Activated naive CD4-positive, alpha-beta T cell treated with anti-CD3 and anti-CD28 coated beads, Interleukin-2, amount 50 U/mL, for 72 hours (primary cell): ENCODE data around the gene CTDSPL. TPM values are rescaled to one million over a fixed set of nuclear protein-coding genes. Genes with fewer than 3 reads are reported as not detected.

Experiments
- ATAC-seq, 2 donors: fragments of 150-1000 bp; cut with Tn5 transposase; 2 replicates each; pipeline ENCODE4 v1.10.0; 2021; ENCODE audit warnings: mild to moderate bottlenecking in 2 of 2, moderate library complexity in 2 of 2
- DNase-seq, 2 donors: peaks; one replicate each; pipeline ENCODE4 v3.0.0; 2021 to 2022; ENCODE audit warnings: low spot score in 2 of 2
- H3K27ac Mint-ChIP-seq, 2 donors: one replicate each; pipeline ENCODE4 v1.8.0; 2022; ENCODE audit warnings: mild to moderate bottlenecking in 2 of 2, mixed read lengths in 2 of 2
- H3K36me3 Mint-ChIP-seq, 2 donors: one replicate each; pipeline ENCODE4 v1.8.0; 2022; ENCODE audit warnings: mixed read lengths in 2 of 2
- H3K9me3 Mint-ChIP-seq, 2 donors: one replicate each; pipeline ENCODE4 v1.8.0; 2022; ENCODE audit warnings: mixed read lengths in 2 of 2
- total RNA-seq, 2 donors: library from RNA; stranded (reverse); gene quantifications; one replicate each; pipeline ENCODE4 v1.2.3, GENCODE V29; 2022

Gene CTDSPL
- total RNA-seq, 2 donors from 2014 or later: 2.1 to 7.0 TPM

DNA sequence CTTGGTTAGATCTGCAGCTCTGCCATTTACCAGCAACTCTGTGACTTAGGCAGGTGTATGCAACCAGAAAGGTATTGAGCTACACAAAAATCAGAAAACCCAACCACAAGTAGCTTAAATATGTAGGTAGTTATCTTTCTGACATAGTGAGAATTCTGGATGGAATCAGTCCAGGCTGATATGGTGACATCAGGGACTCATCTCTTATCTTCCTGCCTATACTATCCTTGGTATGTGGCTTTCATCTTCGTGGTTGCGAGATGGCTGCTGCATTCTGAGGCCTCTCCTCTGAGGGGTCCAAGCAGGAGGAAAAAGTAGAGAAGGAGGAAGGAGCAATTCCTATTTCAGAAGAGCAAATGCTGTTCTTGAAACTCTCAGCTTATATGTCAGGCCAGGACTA lies 40.0 kb downstream of the CTDSPL start:
- no peaks in the 10 kb centered on the region for H3K9me3 Mint-ChIP-seq
- H3K36me3 Mint-ChIP-seq: no peaks in the 10 kb centered on the region
- no peak for DNase-seq
- no peak for ATAC-seq
- H3K27ac Mint-ChIP-seq: no peak overlapping the region

DNA sequence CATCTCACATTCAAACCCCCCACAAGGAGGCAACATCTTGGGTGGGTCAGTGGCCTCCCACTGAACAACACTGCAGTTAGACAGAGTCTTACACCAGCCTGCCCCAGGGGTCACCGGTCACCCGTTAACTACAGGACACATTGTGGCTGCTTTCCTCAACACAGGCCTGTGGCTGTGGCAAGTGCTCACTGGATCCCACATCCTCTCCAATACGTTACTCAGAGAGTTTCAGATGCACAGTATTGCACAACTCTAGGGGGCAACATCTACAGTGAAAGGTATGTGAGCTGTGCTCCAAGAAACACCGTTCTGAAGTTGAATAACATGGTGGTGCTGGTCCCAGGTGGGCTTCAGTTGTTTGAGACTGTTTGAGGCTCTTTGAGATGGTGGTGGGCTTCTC lies 41.0 kb downstream of the CTDSPL start:
- peak overlapping the region; percentile 7 to 13 for H3K27ac Mint-ChIP-seq
- no peak for DNase-seq
- H3K9me3 Mint-ChIP-seq: no peaks in the 10 kb centered on the region
- H3K36me3 Mint-ChIP-seq: no peaks in the 10 kb centered on the region
- peak in 1 of 2 donors; percentile 17 for ATAC-seq

DNA sequence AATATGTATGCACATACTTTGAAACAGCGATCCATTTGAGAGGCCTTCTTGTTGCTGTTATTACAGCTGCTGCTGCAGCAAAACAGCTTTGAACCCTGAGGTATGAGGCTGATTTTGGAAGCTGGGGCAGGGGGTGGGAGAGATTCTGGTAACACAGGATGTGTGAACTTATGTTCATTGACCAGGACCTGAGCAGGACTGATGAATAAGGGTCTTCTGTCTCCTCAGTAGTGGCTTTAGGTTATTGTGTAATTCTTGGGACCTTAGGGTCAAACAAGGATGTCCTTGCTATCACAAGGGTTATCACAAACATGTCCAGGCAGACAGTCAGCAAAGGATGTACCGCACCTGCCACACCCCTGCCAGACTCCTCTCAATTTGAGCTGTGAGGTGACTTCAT lies 41.6 kb downstream of the CTDSPL start:
- DNase-seq: no peak
- no peaks in the 10 kb centered on the region for H3K9me3 Mint-ChIP-seq
- no peaks in the 10 kb centered on the region for H3K36me3 Mint-ChIP-seq
- no peak for ATAC-seq
- peak overlapping the region; percentile 7 to 13 for H3K27ac Mint-ChIP-seq

DNA sequence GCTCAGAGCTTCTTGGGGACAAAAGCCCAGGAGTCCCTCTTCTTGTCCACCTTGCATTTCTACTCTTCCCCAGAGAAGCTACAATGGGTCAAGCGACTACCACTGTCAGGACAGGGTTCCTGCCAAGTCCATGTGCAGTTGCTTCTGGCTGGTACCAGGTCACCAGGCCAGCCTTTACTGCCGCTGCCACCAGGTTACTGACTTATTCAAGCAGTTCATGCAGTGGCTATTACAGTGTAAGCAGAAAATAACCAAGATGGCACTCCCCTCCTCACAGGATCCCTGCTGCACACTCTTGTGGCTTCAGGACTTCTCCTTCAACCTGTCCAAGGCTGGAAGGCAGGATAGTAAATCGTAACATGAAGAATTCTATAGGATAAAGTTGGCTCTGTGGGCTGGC lies 42.1 kb downstream of the CTDSPL start:
- H3K36me3 Mint-ChIP-seq: no peaks in the 10 kb centered on the region
- ATAC-seq (no peak), DNase-seq (no peak)
- H3K27ac Mint-ChIP-seq: no peak overlapping the region
- no peaks in the 10 kb centered on the region for H3K9me3 Mint-ChIP-seq

DNA sequence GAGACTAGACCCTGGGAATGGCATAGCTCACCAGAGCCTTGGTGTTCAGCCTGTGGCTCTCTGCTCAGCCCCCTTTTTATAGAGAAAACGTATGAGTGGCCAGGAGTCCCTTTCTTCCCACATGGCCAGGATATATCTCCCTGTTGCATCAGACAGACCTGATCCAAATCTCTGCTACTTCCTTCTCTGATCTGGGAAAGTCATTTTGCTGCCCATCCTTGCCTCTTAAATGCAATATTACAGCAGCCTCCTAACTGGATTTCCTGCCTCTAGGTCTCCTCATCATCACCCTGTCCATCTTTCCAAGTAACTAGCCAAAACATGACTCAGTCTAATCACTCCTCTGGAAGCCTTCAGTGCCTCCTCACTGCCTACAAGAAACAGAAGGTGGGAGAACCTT lies 42.9 kb downstream of the CTDSPL start:
- ATAC-seq (no peak), DNase-seq (no peak)
- Mint-ChIP-seq H3K27ac (no peak overlapping the region), H3K9me3 (no peaks in the 10 kb centered on the region), H3K36me3 (no peaks in the 10 kb centered on the region)

DNA sequence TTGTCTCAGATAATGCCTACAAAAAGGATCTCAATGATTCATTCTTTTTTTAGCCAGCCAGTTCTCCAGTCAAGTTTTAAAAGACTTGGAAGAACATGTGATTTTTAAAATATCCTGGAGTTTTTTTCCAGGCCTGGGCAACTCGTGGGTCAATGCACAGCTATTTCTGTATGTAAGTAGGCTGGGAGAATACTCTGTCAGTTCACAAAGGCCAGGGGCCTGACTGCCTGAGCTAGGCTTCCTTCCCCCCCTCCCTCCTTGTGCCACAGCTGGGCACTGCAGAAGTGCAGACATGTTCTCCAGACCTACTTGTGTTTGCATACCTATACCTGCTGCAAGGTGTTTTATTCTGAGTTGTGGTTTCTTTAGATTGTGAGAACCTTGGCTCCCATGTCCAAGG lies 43.7 kb downstream of the CTDSPL start:
- no peak for ATAC-seq
- Mint-ChIP-seq H3K9me3 (no peaks in the 10 kb centered on the region), H3K27ac (no peak overlapping the region), H3K36me3 (no peaks in the 10 kb centered on the region)
- no peak for DNase-seq

DNA sequence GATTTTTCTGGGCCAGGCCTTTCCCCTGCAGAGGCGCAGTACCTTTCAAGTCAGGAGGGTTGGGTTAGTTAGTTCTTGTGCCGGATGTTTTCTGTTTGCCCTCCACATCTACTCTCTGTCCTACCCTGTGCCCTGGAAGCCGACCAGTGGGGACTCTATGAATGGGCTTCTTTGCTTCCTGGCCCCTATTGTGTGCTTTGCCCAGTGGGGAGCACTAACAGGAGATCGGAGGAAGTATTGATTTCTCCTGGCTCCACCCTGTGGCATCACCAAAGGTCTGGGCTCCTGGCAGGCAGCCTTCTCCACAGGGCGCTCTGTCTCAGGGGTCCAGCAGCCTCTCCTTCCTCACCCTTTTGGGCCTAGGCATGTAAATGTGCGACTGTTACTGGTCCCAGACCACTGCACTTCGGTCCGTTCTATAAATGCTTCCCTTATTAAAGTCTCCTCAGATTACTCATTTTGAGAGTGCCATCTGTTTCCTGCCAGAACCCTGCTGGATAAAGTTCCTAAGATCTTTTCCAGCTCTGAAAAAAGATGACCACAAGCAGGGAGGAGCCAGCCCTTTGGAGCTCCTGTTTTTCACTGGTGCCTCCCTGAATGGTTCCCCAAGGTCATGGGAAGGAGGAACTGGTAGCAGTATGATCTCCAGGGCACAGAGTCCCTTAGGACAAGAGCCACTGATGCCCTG lies 44.5 kb downstream of the CTDSPL start:
- no peaks in the 10 kb centered on the region for H3K9me3 Mint-ChIP-seq
- no peak for ATAC-seq
- H3K36me3 Mint-ChIP-seq: no peaks in the 10 kb centered on the region
- peak overlapping the region in 1 of 2 donors; percentile 60 for H3K27ac Mint-ChIP-seq
- DNase-seq: no peak

DNA sequence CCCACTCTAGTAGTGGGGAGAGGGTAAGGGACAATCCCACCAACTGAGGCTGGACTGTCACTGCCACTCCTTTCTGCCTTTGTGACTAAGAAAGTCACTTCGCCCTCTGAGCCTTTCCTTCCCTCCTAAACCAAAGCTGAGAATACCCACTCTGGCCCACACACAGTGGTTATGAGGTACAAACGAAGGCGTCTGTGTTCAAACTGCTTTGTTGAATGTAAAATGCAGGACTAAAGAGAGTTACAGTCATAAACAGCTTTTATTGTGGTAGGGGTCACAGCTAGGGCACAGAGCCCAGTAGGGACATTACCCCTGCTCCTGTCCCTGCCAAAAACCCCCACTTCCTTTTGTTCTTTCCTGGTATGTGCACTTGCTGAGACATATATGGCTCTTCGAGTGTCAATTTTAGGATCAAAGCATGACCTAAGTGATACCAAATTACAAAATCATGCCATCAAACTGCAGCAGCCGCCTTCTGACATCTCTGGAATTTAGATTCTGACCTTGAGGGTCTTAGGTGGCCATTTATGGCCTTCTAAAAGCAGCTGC lies 45.1 kb downstream of the CTDSPL start:
- Mint-ChIP-seq H3K27ac (peak overlapping the region in 1 of 2 donors; percentile 60), H3K36me3 (no peaks in the 10 kb centered on the region), H3K9me3 (no peaks in the 10 kb centered on the region)
- peak; percentile 78 to 85 for ATAC-seq
- DNase-seq: no peak

DNA sequence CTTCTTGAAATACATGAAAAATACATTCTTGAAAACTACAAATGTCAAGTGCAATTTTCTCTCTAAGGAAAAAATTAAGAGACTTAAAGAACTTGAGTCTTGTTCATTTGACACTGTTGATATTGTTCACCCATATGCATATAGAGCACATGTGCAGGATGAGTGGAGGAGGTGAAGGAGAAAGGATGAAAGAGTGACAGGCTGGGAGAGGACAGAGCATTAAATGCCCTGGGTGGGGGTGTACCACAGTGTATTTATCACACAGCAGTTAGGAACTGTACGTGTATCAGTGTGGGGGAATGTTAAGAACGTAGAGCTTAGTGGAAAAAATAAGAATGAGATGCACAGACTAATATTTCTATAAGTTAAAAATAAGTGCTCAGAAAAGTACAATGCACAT lies 45.7 kb downstream of the CTDSPL start:
- ATAC-seq: no peak
- Mint-ChIP-seq H3K36me3 (no peaks in the 10 kb centered on the region), H3K27ac (peak overlapping the region in 1 of 2 donors; percentile 60), H3K9me3 (no peaks in the 10 kb centered on the region)
- no peak for DNase-seq

DNA sequence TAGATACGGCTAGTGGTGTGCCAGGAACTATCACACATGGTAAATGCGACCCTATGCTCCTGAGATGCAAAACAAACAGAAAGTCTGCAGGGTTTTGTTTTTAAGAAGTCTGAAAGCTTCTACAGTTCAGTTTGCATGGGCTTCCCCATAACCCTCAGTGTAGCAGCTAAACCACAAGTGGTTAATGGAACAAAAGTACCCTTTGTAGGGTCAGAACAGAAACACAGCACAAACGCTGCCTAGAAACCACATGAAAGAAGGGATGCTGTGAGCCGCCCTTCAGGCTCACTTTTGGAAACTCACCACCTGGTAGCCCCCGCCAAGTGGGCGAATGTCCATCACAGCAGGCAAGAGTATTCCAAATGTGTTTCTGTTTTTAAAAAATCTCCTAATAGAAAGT lies 46.2 kb downstream of the CTDSPL start:
- H3K9me3 Mint-ChIP-seq: no peaks in the 10 kb centered on the region

DNA sequence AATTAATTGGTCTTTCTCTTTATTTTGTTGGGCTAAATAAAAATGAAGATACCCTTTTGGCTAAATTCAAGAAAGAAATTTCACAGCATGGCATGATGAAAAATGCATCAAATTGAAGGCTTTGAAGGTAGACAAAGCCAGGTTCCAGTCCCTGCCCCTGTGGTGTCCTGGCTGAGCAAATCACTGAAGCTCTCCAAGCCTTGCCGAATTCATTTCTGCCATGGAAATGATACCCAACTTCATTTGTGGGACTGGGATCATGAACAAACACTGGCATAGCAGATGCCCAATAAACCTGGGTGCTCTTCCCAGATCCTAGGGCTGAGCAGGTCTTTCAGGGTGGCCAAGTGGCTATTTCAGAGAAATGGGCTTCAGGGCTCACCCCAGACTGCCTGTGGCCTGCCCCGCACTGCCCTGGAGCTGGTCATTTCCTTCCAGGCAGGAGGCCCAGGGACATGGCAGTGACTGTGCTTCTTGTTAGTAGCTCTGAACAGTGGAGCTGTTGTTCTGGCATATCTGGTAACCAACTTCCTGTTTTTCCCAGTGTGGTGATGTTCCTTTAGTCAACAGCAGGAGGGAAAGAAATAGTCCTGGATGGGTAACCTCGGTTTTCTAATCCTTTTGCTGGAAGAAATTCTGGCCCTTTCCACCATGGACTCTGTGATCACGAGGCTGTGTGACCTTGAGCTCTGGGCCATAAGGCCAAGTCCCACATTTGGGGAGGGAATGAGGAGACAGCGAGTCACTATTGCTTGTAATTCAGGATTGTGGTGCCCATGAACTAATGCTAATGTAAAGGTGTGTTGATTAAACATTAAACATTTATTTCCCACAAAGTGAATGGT lies 47.6 kb downstream of the CTDSPL start:
- Mint-ChIP-seq H3K27ac (no peak overlapping the region), H3K36me3 (no peaks in the 10 kb centered on the region), H3K9me3 (no peaks in the 10 kb centered on the region)
- DNase-seq (no peak), ATAC-seq (no peak)

More for the DNA sequence above, 46.2 kb downstream of the CTDSPL start:
- DNase-seq (peak in 1 of 2 donors; percentile 10), ATAC-seq (peak; percentile 63 to 81)
- Mint-ChIP-seq H3K36me3 (no peaks in the 10 kb centered on the region), H3K27ac (peak overlapping the region in 1 of 2 donors; percentile 60)

DNA sequence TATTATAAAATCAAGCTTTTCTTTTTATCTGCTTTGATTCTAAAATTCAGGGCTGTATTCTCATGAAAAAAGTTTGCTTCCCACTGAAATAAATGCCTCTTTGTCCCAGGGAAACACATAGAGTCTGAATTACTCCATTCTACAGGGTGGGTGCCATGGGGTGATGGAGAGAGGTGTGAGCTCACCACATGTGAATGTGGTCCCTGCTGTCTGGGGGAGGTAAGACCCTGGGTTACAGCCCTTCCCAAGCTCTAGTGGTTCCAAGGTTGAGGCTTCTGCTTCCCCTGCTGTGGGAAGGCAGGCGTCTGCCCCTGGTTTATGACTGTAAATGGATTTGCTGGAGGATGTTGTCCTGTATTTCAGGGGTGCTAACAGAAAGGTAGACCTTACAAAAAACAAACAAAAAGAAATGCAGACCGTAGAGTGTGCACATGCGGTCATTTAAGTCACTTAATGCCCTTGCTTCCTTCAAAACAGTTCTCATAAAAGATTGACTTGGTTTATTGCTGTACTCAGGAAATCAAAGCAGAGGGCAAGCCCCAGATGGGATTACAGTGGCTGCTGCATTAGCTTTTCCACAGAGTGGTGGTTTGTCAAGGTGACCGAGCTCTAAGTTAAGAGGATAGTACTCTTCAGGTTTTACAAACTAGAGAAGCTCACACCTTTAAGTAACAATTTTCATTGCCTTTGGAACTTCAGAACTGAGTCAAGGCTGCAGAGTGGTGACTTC lies 49.2 kb downstream of the CTDSPL start:
- no peaks in the 10 kb centered on the region for H3K9me3 Mint-ChIP-seq

DNA sequence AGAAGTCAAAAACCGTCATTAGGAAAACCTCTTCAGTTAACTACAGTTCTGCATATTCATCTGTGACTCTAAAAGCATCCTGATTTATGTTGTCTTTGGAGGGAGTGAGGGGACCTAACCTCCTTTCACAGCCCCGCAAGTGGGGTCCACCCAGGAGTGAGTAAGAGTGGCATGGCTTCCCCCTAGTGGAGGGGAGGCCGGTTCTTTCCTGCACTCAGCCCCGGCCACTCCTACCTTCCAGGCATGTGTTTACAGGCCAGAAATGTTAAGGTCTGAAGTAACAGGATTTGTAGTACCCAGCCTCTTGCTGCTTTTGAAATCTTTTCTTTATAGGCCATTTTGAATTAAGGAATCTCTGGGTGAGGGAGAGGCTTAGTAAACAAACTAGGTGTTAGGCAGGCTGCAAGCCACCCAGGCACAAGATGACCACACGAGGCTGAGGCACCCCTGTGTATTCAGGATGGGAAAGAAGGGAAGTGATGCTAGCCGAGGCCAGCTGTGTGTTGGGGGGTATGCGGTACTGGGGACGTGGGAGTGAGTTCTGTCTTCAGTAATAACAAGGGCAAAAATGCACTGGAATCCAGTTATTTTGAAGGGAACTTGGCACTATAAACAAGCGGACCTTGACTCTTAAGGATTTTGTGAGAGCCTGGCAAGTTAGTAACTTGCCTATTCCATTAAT lies 50.5 kb downstream of the CTDSPL start:
- no peak for ATAC-seq
- no peak for DNase-seq
- H3K9me3 Mint-ChIP-seq: no peaks in the 10 kb centered on the region
- no peaks in the 10 kb centered on the region for H3K36me3 Mint-ChIP-seq
- H3K27ac Mint-ChIP-seq: no peak overlapping the region

More for the DNA sequence above, 49.2 kb downstream of the CTDSPL start:
- no peak for DNase-seq
- Mint-ChIP-seq H3K27ac (no peak overlapping the region), H3K36me3 (no peaks in the 10 kb centered on the region)
- ATAC-seq: no peak

DNA sequence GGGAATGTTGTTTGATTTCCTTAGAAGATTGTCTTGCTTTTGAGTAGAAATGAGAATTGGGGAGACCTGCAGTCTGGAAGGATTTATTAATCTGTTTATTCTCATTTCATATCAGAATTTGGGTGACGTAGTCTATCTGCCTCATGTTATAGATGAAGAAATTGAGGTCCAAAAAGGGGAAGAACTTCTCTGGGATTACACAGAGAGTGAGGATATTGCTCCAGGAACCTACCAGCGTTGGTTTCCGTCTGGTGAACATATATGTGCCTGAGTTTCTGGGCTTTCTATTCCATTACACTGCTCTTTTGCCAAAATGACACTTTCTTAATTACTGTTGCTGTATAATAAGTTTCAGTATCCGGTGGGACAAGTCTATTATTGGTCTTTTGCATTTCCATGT lies 51.8 kb downstream of the CTDSPL start:
- no peak overlapping the region for H3K27ac Mint-ChIP-seq
- H3K36me3 Mint-ChIP-seq: no peaks in the 10 kb centered on the region
- no peaks in the 10 kb centered on the region for H3K9me3 Mint-ChIP-seq
- no peak for DNase-seq
- ATAC-seq: no peak

DNA sequence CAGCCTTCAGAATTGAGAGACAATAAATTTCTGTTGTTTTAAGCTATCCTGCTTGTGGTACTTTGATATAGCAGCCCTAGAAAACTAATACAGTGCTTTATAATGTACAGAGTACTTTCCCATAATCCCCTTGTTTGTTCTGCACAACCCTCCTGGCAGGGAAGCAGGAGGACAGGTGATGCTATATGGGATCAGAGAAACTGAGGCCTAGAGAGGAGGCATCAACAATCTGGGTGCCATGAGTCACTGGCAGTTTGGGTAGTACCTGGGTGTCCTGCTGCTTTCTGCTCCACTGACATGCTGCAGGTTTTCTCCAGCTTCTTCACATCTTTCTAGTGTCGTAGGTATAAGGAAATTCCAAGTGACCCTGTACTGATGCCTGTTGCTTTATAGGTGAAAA lies 55.0 kb downstream of the CTDSPL start:
- H3K36me3 Mint-ChIP-seq: no peaks in the 10 kb centered on the region
- H3K27ac Mint-ChIP-seq: no peak overlapping the region
- ATAC-seq: no peak
- DNase-seq: no peak
- H3K9me3 Mint-ChIP-seq: no peaks in the 10 kb centered on the region

DNA sequence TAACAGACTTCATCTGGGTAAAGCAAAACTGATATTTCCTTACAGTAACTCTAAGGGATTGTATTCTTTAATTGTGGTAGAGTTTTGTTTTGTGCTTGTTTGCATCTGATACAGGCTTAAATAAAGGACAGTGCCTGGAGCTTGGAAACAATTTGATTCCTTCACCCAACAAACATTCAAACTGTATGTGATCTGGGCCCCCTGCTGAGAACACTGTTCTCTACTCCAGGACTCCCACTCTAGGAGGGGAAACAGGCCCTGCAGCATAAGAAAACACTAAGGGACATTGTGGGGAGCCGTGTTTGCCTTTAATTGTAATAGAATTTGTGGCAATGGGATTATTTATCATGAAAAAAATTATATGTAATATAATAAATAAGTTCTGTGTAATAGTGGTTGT lies 56.9 kb downstream of the CTDSPL start:
- H3K9me3 Mint-ChIP-seq: no peaks in the 10 kb centered on the region
- H3K36me3 Mint-ChIP-seq: no peaks in the 10 kb centered on the region
- H3K27ac Mint-ChIP-seq: peak overlapping the region in 1 of 2 donors; percentile 61
- no peak for ATAC-seq
- DNase-seq: no peak
